HG03039 (cell line): Measurements from ENCODE around the gene ELFN1.

Experiments
- ATAC-seq: cut with Tn5 transposase; IDR thresholded peaks from one replicate; pipeline ENCODE4 v1.9.1; 2021; ENCODE audit warnings: mild to moderate bottlenecking, moderate library complexity; ENCODE audit not compliant: unreplicated experiment

The ELFN1 gene

GRCh38 chr7:1669954-1670893, at the start of gene ELFN1:
Gene ELFN1, plus strand, starts transcription at chr7:1670277. Its CDS starts 74,320 bp downstream, at chr7:1744597.
- no peak for ATAC-seq

GRCh38 chr7:1620835-1621234, 49.2 kb upstream of the ELFN1 start:
- no peak for ATAC-seq

DNA sequence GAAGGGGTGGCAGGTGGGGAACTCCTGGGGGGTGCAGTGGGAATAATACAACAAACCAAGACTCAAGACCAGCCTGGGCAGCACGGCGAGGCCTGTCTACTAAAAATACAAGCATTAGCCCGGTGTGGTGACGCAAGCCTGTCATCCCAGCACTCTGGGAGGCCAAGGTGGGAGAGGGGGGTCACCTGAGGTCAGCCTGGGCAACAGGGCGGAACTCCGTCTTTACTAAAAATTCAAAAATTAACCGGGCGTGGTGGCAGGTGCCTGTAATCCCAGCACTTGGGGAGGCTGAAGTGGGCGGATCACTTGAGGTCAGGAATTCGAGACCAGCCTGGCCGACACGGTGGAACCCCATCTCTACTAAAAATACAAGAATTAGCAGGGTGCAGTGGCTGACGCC, 48.4 kb upstream of the ELFN1 start:
- no peak for ATAC-seq

- no peak for ATAC-seq
Measured at GRCh38 chr7:1622441-1622840, 47.6 kb upstream of the ELFN1 start.

- ATAC-seq, result no peak
Measured at GRCh38 chr7:1623810-1624209, 46.3 kb upstream of the ELFN1 start.

- no peak for ATAC-seq
Measured at GRCh38 chr7:1624999-1625927, 44.8 kb upstream of the ELFN1 start.

DNA sequence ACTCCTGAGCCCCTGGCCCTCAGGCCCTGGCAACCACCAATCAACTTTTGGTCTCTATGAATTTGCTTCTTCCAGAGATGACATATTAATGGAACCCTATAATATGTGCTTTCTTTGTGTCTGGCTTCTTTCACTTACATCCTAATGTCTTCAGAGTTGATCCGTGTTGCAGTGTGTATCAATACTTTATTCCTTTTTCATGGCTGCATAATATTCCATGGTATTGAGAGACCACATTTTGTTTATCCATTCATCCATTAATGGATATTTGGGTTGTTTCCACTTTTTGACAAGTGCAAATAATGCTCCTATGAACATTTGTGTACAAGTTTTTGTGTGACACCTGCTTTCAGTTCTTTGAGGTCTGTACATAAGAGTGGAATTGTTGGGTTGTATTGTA, 43.3 kb upstream of the ELFN1 start:
- ATAC-seq, result no peak

DNA sequence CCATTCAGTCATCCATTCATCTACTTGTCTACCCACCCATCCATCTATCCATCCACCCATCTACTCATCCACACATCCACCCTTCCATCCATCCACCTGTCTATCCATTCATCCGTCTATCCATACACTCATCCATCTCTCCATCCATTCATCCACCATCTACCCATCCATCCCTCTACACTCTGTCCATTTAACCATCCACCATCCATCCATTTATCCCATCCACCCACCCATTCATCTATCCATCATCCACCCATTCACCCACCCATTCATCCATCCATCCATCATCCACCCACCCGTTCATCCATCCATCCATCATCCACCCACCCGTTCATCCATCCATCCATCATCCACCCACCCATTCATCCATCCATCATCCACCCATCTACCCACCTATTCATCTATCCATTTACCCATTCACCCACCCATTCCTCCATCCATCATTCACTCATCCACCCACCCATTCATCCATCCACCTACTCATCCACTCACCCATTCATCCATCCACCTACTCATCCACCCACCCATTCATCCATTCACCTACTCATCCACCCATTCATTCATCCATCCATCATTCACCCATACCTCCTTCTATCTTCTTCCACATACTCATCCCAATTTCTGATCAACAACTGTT, 39.3 kb upstream of the ELFN1 start:
- ATAC-seq, result no peak

DNA sequence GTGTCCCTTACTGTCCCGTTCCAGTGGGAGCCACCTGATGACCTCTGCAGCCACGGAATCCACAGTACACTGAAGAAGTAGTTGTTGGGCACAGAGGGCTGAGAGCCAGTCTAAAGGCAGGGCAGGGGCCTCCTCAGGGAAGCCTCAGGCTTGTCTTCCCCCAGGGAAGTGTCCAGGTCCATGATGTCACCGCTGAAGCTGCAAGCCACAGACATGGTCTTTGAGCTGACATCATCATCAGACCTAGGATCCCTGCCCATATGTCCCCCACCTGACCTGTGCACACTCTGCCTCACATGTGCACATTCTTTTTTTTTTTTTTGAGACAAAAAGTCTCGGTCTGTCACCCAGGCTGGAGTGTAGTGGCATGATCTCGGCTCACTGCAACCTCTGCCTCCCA, 38.4 kb upstream of the ELFN1 start:
- no peak for ATAC-seq

DNA sequence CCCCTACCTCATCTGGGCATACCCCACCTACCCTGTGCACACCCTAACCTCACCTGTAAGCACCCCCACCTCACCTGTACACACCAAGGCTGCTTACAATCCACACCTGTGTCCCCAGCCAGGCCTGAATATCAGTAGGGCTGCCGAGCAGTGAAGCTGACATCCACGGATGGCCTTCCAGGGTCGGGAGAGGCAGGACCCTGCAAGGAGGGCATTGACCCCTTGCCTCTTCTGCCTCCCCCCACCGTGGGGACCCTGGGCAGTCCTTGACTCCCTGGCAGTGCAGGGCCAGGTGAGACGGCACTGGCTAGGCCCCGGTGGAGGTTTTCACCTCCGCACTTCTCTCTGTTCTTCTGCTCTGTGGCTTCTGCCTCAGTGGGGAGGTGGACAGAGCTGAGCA, 37.6 kb upstream of the ELFN1 start:
- no peak for ATAC-seq

GRCh38 chr7:1632916-1633785, 36.9 kb upstream of the ELFN1 start:
- no peak for ATAC-seq

DNA sequence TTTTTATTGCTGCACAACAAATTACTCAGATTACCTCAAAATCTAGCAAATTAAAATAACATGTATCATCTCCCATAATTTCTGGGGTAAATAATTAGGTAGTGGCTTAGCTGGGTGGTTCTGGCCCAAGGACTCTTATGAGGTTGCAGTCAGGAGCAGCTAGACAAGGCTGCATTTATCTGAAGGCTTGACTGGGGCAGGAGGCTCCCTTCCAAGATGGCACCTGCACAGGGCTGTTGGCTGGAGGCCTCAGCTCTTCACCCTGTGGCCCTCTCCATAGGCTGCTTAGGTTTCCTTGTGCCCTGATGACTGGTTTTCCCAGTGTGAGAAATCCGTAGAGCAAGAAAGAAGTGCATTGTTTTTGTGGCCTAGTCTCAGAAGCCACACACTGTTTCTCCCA, 34.7 kb upstream of the ELFN1 start:
- no peak for ATAC-seq

GRCh38 chr7:1637155-1637554, 32.9 kb upstream of the ELFN1 start:
- ATAC-seq, result no peak

DNA sequence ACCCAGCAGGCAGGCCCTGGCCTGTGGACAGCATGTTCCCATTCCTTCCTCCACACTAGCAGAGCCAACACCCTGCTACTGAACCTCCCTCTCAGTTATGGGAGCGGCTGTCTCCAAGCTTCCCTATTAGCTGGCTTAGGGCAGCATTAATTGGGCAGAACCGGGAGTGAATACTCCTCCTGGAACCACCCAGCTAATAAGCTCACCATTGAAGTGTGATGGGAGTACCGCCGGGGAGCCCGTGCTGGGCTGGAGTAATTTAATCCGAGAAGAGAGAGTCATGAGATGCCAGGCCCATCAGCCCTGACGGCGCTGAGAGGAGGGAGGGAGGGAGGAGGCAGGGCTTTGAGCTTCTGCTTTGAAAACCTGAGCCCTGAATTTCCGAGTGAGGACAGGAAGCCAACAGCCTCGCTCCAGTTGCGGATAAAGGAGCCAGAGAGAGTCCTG, 31.8 kb upstream of the ELFN1 start:
- ATAC-seq, result no peak

DNA sequence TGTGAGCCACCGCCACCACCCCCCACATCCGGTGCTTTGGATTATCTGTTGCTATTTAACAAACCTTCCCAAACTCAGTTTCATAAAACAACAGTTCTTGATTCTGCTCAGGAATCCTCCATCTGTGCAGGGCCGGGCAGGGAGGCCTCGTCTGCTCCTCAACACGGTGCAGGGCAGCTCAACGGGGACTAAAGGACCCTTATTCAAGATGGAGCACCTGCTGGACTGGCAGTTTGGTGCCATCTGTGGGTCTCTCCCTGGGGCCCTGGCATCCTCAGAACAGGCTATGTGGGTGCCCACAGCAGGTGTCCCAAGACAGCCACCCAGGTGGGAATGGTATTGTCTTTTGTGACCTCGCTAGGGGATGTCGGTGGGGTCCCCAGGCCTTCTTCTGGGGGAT, 31.0 kb upstream of the ELFN1 start:
- ATAC-seq, result no peak

- ATAC-seq, result no peak
Measured at GRCh38 chr7:1639532-1640175, 30.4 kb upstream of the ELFN1 start.

DNA sequence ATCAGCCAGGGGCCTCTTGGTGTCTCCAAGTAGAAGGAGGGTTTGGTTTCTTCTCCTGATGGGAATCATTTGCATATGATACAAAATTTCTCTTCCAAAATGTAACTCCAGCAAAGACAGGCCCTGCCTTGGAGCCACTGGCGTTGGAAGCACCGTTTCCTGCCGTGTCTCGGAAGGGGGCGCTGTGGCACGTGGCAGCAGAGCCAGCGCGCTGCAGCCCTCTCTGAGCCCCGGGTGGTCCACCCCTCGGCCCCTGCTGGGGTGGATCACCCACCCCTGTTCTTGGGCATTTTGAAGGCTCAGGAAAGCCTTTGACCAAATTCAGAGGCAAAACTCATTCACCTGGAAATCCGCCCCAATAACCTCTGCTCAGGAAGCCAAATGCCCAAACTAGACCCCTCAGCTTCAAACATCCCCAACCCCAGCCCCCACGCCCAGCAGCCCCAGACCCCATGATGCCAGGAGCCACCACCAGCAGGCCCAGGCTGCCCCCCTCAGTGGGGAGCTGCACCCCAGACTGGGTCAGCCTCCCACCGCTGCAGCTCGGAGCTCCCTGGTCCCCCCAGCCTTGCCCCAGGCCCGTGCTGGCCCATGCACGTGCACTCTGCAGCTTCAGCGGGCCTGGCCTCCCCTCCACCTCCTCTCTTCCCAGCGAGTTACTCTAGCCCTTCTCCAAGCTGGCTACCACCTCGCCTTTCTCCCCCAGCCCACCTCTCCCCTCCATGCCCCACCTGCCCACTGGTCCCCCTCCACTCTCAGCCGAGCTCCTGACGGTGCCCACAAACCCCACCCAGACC, 29.5 kb upstream of the ELFN1 start:
- no peak for ATAC-seq

DNA sequence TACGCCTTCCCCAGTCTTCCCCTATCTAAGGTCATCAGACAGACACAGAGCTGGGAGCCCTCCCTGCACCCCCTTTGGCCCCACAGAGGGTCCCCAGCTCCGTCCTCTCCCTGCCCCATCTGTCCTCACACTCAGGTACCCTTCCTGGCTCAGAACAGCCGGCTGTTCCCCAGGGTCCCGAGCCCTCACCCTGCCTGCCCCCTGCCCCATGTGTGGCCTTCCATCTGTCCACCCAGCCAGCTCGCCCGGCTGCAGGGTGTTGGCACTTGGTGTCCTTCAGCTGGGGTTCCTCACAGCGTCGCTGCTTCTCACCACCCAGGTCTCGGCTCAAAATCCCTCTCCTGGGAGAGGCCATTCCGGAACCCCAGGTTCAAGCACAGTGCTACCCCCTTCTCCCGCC, 28.9 kb upstream of the ELFN1 start:
- ATAC-seq, result no peak
